Astrocyte of the spinal cord (primary cell): Measurements from ENCODE around the gene CDCA3.
A peak's percentile ranks its signal among the peaks of the same experiment; 100 is the strongest.

ENCODE experiments used
- DNase-seq: peaks from one replicate; pipeline ENCODE4 v3.0.0; 2011; ENCODE audit warnings: low read depth, low spot score
- H3K4me3 ChIP-seq: 2 replicates; pipeline ENCODE4 v1.5.1; 2011; ENCODE audit warnings: low read depth, mild to moderate bottlenecking, low read length, moderate library complexity
- in situ Hi-C: cut with HindIII; loops from 2 replicates; pipeline ENCODE4 v1.10.0; 2017; ENCODE audit warnings: low sequenced_read_pairs
- TF ChIP-seq, protein P1 (sequence below): IDR thresholded peaks from 2 replicates; pipeline ENCODE4 v1.5.1; 2012; ENCODE audit warnings: low read depth, mild to moderate bottlenecking, low read length, inconsistent platforms

CDCA3 gene

DNA sequence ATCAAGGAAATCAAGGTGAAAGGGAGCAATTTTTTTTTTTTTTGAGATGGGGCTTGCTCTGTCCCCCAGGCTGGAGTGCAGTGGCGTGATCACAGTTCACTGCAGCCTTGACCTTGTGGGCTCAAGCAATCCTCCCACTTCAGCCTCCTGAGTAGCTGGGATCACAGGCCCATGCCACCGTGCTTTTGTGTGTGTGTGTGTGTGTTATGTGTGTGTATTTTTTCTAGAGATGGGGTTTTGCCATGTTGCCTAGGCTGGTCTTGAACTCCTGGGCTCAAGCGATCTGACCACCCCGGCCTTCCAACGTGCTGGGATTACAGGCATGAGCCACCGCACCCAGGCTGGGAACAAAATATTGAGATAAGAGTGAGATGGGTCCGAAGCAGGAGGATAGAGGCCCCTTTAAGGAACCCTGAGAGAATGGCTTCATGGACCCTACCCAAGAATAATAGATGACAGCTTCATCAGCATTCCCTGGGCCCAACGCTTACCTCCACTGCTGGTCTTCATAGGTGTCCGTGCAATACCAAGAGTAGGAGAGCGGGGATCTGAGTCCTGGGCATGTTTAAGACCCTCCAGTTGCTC, 1.0 kb downstream of the CDCA3 start:
- DNase-seq: no peak
- in situ Hi-C loops: no loop called here
- peak overlapping the region; percentile 83 for H3K4me3 ChIP-seq
- TF ChIP-seq, protein P1, sequence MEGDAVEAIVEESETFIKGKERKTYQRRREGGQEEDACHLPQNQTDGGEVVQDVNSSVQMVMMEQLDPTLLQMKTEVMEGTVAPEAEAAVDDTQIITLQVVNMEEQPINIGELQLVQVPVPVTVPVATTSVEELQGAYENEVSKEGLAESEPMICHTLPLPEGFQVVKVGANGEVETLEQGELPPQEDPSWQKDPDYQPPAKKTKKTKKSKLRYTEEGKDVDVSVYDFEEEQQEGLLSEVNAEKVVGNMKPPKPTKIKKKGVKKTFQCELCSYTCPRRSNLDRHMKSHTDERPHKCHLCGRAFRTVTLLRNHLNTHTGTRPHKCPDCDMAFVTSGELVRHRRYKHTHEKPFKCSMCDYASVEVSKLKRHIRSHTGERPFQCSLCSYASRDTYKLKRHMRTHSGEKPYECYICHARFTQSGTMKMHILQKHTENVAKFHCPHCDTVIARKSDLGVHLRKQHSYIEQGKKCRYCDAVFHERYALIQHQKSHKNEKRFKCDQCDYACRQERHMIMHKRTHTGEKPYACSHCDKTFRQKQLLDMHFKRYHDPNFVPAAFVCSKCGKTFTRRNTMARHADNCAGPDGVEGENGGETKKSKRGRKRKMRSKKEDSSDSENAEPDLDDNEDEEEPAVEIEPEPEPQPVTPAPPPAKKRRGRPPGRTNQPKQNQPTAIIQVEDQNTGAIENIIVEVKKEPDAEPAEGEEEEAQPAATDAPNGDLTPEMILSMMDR: no peak

DNA sequence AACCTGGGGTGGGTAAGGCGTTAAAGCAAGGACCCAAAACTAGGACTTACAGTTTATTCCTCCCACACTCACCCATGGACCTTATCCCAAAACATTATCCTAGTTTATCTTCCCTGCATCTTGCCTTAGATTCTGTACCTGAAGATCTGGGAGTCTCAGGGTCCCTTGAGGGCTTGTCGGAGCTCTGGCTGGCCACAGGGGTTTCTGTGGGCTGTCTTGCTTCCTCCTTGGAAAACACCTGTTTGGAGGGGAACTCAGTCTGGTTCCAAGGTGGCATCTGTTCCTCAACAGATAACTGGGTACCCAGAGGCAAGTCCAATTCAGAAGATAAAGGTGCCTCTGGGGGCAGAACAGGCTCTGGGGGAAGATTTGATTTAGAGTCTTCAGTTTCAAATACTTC, 1.7 kb downstream of the CDCA3 start:
- TF ChIP-seq, protein P1: no peak
- H3K4me3 ChIP-seq: no peak overlapping the region
- no peak for DNase-seq
- in situ Hi-C loops: no loop called here

DNA sequence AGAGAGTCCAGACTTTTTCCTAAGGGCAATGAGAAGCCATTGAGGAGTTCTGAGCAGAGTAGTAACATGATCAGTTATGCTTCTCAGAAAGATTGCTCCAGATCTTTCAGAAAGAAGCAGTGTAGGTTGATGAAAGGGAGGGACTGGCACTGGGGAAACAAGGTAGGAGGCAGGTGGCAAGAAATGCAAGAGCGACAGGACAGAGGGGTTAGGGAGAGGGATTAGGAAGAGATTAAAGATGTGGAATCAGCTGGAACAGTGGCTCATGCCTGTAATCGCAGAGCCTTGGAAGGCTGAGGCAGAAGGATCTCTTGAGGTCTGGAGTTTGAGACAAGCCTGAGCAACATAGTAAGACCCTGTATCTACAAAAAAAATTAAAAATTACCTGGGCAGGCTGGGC, 3.4 kb downstream of the CDCA3 start:
- TF ChIP-seq, protein P1: no peak
- in situ Hi-C loops: no loop called here
- DNase-seq: no peak
- no peak overlapping the region for H3K4me3 ChIP-seq

DNA sequence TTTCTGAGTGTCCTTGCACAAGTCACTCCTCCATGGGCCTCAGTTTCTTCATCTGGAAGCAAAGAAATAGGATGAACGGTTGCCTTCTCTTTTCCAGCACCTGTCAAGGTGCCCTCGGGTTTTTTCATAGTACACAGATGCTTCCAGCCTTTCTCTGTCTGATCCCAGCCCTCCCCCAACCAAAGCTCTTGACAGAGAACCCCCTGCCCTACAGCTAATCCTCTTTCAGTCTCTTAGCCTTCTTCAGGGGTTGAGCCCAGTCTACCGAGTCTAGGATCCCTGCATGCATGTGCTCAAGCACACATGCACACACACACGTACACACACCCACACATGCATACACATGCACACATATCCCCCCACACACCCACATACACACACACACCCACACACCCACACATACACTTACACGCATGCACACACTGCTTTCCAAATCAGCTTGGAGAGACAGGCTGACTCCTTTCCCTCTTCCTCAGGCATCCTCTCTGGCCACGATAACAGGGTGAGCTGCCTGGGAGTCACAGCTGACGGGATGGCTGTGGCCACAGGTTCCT, 4.7 kb downstream of the CDCA3 start:
- TF ChIP-seq, protein P1: no peak
- H3K4me3 ChIP-seq: no peak overlapping the region
- in situ Hi-C loops: no loop called here

DNA sequence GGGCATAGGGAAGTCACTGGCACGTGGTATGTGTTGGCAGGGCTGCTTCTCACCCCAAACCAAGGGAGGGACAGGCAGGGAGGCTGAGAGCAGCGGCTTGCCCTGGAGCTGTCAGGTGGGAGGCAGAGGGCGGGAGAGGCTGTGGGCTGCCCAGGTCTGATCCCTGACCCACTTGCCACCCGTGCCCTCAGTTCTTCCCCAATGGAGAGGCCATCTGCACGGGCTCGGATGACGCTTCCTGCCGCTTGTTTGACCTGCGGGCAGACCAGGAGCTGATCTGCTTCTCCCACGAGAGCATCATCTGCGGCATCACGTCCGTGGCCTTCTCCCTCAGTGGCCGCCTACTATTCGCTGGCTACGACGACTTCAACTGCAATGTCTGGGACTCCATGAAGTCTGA, 5.7 kb downstream of the CDCA3 start:
- in situ Hi-C loops: no loop called here
- no peak overlapping the region for H3K4me3 ChIP-seq
- TF ChIP-seq, protein P1: no peak
- no peak for DNase-seq

More for the DNA sequence above, 4.7 kb downstream of the CDCA3 start:
- DNase-seq: no peak

DNA sequence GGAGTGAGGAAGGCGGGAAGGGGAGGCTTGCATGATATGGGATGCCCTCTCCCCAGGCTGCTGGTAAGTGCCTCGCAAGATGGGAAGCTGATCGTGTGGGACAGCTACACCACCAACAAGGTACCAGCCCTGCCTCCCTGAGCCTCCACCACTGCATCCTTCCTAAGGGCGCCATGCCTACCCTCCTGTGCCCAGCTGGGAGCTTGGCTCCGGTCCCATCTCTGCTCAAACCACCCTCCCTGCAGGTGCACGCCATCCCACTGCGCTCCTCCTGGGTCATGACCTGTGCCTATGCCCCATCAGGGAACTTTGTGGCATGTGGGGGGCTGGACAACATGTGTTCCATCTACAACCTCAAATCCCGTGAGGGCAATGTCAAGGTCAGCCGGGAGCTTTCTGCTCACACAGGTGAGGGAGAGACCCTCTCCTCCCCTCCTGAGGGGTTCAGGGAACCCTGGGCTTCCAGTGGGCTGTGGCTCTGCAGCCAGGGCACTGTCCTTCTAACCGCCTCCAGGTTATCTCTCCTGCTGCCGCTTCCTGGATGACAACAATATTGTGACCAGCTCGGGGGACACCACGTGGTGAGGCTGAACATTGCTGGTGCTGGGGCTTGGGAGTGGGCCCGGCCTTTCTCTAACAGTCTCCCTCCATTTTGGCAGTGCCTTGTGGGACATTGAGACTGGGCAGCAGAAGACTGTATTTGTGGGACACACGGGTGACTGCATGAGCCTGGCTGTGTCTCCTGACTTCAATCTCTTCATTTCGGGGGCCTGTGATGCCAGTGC, 7.8 kb downstream of the CDCA3 start:
- no peak overlapping the region for H3K4me3 ChIP-seq
- TF ChIP-seq, protein P1: no peak
- in situ Hi-C loops: no loop called here
- no peak for DNase-seq
